ENCODE results near the gene TLE7.

The TLE7 gene

DNA sequence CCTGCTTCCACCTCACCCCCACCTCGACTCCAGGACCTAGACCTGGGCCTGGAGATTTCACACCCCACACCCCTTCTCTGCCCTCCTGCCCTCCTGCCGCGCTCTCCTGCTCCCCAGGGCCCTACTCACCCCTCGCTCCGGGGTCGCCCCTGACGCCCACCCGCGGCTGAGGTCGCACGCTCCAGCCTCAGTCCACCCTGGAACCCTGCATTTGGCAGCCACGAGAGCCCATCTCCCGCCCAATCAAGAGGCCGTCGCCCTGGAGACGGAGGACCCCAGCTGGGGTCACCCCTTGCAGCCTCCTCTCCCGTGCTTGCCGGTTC is 16.1 kb downstream of the TLE7 start:
- TF ChIP-seq EZH2phosphoT487 (conservative IDR thresholded peaks at IDR 0.05; ENCODE audit: low read length): no peak
- TF ChIP-seq, protein P1, sequence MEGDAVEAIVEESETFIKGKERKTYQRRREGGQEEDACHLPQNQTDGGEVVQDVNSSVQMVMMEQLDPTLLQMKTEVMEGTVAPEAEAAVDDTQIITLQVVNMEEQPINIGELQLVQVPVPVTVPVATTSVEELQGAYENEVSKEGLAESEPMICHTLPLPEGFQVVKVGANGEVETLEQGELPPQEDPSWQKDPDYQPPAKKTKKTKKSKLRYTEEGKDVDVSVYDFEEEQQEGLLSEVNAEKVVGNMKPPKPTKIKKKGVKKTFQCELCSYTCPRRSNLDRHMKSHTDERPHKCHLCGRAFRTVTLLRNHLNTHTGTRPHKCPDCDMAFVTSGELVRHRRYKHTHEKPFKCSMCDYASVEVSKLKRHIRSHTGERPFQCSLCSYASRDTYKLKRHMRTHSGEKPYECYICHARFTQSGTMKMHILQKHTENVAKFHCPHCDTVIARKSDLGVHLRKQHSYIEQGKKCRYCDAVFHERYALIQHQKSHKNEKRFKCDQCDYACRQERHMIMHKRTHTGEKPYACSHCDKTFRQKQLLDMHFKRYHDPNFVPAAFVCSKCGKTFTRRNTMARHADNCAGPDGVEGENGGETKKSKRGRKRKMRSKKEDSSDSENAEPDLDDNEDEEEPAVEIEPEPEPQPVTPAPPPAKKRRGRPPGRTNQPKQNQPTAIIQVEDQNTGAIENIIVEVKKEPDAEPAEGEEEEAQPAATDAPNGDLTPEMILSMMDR (IDR thresholded peaks at IDR 0.05; ENCODE audit: insufficient read depth, low read length, poor library complexity, severe bottlenecking): no peak
- H3K9ac ChIP-seq (ENCODE audit: low read length): no peak overlapping the region

DNA sequence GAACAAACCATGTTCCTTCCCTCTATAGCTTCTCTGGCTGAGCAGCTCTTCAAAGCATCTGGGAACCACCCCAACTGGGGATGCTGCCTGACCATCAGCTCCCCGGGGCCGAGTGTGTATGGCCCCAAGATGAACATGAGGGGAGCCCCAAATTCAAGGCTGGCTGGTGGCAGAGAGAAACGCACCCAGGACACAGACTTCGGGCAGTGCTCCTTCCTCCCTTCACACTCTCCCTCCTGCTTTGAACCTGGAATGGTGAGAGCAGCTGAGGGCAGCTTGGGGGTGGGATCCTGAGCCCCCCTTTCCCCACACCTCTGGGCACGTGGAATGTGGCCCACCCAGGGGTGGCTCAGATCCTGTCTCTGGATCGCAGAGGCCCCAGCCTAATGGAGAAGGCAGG is 17.2 kb downstream of the TLE7 start:
- Histone ChIP-seq H2AFZ (ENCODE audit: low read depth, low read length, severe bottlenecking) (no peak overlapping the region), H3K9me2 (replicated peaks; ENCODE audit: insufficient read depth, low read length) (no peaks in the 10 kb centered on the region), H3F3A (ENCODE audit: insufficient read depth) (no peaks in the 10 kb centered on the region), H3K9ac (ENCODE audit: low read length) (no peak overlapping the region), H3K27me3 (ENCODE audit: low read length) (no peaks in the 10 kb centered on the region), H4K20me1 (ENCODE audit: low read depth, low read length) (no peaks in the 10 kb centered on the region), H3K4me3 (ENCODE audit: insufficient read depth, low read length, poor library complexity, severe bottlenecking) (no peak overlapping the region), H3K9me3 (ENCODE audit: insufficient read depth, low read length) (no peaks in the 10 kb centered on the region), H3K36me3 (ENCODE audit: low read length) (no peaks in the 10 kb centered on the region), H3K79me2 (ENCODE audit: insufficient read depth, low read length) (no peaks in the 10 kb centered on the region), H3K27ac (ENCODE audit: low read depth, low read length) (no peak overlapping the region), H3K4me2 (ENCODE audit: low read depth, low read length, poor library complexity, severe bottlenecking) (no peak overlapping the region)
- TF ChIP-seq, protein P1 (IDR thresholded peaks at IDR 0.05; ENCODE audit: insufficient read depth, low read length, poor library complexity, severe bottlenecking): no peak
- no peak for TF ChIP-seq EZH2phosphoT487 (conservative IDR thresholded peaks at IDR 0.05; ENCODE audit: low read length)

More for the DNA sequence above, 16.1 kb downstream of the TLE7 start:
- Histone ChIP-seq H3F3A (ENCODE audit: insufficient read depth) (no peaks in the 10 kb centered on the region), H3K4me3 (ENCODE audit: insufficient read depth, low read length, poor library complexity, severe bottlenecking) (no peak overlapping the region), H3K9me3 (ENCODE audit: insufficient read depth, low read length) (no peaks in the 10 kb centered on the region), H3K36me3 (ENCODE audit: low read length) (no peaks in the 10 kb centered on the region), H2AFZ (ENCODE audit: low read depth, low read length, severe bottlenecking) (no peak overlapping the region), H3K9me2 (replicated peaks; ENCODE audit: insufficient read depth, low read length) (no peaks in the 10 kb centered on the region), H3K27ac (ENCODE audit: low read depth, low read length) (no peak overlapping the region), H4K20me1 (ENCODE audit: low read depth, low read length) (no peaks in the 10 kb centered on the region), H3K4me2 (ENCODE audit: low read depth, low read length, poor library complexity, severe bottlenecking) (no peak overlapping the region), H3K27me3 (ENCODE audit: low read length) (no peaks in the 10 kb centered on the region), H3K79me2 (ENCODE audit: insufficient read depth, low read length) (no peaks in the 10 kb centered on the region)

DNA sequence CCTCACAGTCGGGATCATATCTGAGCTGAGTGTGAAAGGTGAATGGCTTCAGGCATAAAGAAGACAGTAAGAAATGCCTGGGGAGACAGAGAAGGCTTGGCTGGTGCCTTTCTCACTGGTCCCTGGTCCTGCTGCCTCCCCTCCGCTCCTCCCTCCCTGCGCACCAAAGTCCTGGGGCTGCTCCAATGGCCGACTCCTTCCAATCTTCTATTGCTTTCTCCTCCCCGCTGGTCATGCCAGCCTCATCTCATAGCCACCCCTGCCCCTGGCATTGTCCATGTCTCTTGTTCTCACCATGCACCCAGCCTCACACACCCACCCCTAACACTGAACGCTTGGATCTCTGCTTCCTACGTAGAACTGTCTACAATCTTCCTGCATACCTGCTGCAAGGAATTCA is 18.0 kb downstream of the TLE7 start:
- TF ChIP-seq, protein P1 (IDR thresholded peaks at IDR 0.05; ENCODE audit: insufficient read depth, low read length, poor library complexity, severe bottlenecking): no peak
- TF ChIP-seq EZH2phosphoT487 (conservative IDR thresholded peaks at IDR 0.05; ENCODE audit: low read length): no peak
- Histone ChIP-seq H3K9me3 (ENCODE audit: insufficient read depth, low read length) (no peaks in the 10 kb centered on the region), H3K79me2 (ENCODE audit: insufficient read depth, low read length) (no peaks in the 10 kb centered on the region), H3K36me3 (ENCODE audit: low read length) (no peaks in the 10 kb centered on the region), H4K20me1 (ENCODE audit: low read depth, low read length) (no peaks in the 10 kb centered on the region), H3K27me3 (ENCODE audit: low read length) (no peaks in the 10 kb centered on the region), H3K4me3 (ENCODE audit: insufficient read depth, low read length, poor library complexity, severe bottlenecking) (no peak overlapping the region), H3K9me2 (replicated peaks; ENCODE audit: insufficient read depth, low read length) (no peaks in the 10 kb centered on the region), H3K4me2 (ENCODE audit: low read depth, low read length, poor library complexity, severe bottlenecking) (no peak overlapping the region), H2AFZ (ENCODE audit: low read depth, low read length, severe bottlenecking) (no peak overlapping the region), H3F3A (ENCODE audit: insufficient read depth) (no peaks in the 10 kb centered on the region), H3K27ac (ENCODE audit: low read depth, low read length) (no peak overlapping the region), H3K9ac (ENCODE audit: low read length) (no peak overlapping the region)

DNA sequence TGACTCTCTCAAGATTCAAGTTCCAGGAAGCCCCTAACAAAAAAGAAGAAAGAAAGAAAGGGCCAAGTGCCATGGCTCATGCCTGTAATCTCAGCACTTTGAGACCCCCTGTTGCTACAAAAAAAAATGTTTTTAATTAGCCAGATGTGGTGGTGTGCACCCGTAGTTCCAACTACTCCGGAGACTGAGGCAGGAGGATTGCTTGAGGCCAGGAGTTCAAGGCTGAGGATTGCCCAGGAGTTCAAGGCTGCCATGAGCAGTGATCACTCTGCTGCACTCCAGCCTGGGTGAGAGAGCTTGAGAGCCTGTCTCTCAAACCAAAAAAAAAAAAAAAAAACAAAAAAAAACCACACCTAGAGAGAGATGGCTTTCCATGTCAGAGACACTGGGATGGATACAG is 18.8 kb downstream of the TLE7 start:
- Histone ChIP-seq H2AFZ (ENCODE audit: low read depth, low read length, severe bottlenecking) (no peak overlapping the region), H3K4me2 (ENCODE audit: low read depth, low read length, poor library complexity, severe bottlenecking) (no peak overlapping the region), H3K9me2 (replicated peaks; ENCODE audit: insufficient read depth, low read length) (no peaks in the 10 kb centered on the region), H3F3A (ENCODE audit: insufficient read depth) (no peaks in the 10 kb centered on the region), H3K4me3 (ENCODE audit: insufficient read depth, low read length, poor library complexity, severe bottlenecking) (no peak overlapping the region), H4K20me1 (ENCODE audit: low read depth, low read length) (no peaks in the 10 kb centered on the region), H3K36me3 (ENCODE audit: low read length) (no peaks in the 10 kb centered on the region), H3K27ac (ENCODE audit: low read depth, low read length) (no peak overlapping the region), H3K27me3 (ENCODE audit: low read length) (no peaks in the 10 kb centered on the region), H3K79me2 (ENCODE audit: insufficient read depth, low read length) (no peaks in the 10 kb centered on the region), H3K9ac (ENCODE audit: low read length) (no peak overlapping the region), H3K9me3 (ENCODE audit: insufficient read depth, low read length) (no peaks in the 10 kb centered on the region)
- TF ChIP-seq, protein P1 (IDR thresholded peaks at IDR 0.05; ENCODE audit: insufficient read depth, low read length, poor library complexity, severe bottlenecking): no peak
- TF ChIP-seq EZH2phosphoT487 (conservative IDR thresholded peaks at IDR 0.05; ENCODE audit: low read length): no peak

All from SU-DHL-6 (cell line).